ENCODE results near the gene IRF8.
"Not testable (repeated sequence)": the region's sequence is repeated elsewhere in the genome, so short reads cannot be mapped to it uniquely, and the experiment has no call there.

The IRF8 gene

DNA sequence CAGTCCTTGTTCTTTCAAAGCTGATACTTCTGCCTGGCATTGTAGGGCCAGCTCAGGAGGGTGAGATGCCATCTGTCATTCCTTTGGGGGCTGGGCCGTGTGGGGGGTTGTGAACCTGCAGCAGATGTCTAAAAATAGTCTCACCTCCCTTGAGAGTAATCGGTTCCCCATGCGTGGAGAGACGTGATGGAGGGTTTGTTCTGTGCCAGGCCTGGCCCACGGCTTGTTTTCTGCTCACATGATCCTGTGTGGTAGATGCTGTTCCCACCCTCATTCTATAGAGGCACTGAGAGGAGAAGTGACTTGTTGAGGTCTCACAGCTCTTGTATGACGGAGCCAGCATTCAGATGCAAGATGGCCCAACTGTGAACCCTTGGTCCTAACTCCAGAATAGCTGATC is 4.6 kb downstream of the IRF8 start:
- peaks cover 20% of the 10 kb centered on the region for H3K36me3 Mint-ChIP-seq (ENCODE audit: insufficient read depth)
- H3K4me3 Mint-ChIP-seq = peak overlapping the region; percentile 73
- H3K27ac Mint-ChIP-seq (ENCODE audit: low read depth) = peak overlapping the region; percentile 70
- H3K4me1 Mint-ChIP-seq = peaks cover 37% of the 10 kb centered on the region
- DNase-seq (ENCODE audit: low spot score in 2 of 2) (no peak), ATAC-seq (replicated peaks; ENCODE audit: extremely low read depth, poor library complexity, severe bottlenecking) (no peak)
- H3K9me3 Mint-ChIP-seq = no peaks in the 10 kb centered on the region
- H3K27me3 Mint-ChIP-seq = peaks cover 27% of the 10 kb centered on the region

DNA sequence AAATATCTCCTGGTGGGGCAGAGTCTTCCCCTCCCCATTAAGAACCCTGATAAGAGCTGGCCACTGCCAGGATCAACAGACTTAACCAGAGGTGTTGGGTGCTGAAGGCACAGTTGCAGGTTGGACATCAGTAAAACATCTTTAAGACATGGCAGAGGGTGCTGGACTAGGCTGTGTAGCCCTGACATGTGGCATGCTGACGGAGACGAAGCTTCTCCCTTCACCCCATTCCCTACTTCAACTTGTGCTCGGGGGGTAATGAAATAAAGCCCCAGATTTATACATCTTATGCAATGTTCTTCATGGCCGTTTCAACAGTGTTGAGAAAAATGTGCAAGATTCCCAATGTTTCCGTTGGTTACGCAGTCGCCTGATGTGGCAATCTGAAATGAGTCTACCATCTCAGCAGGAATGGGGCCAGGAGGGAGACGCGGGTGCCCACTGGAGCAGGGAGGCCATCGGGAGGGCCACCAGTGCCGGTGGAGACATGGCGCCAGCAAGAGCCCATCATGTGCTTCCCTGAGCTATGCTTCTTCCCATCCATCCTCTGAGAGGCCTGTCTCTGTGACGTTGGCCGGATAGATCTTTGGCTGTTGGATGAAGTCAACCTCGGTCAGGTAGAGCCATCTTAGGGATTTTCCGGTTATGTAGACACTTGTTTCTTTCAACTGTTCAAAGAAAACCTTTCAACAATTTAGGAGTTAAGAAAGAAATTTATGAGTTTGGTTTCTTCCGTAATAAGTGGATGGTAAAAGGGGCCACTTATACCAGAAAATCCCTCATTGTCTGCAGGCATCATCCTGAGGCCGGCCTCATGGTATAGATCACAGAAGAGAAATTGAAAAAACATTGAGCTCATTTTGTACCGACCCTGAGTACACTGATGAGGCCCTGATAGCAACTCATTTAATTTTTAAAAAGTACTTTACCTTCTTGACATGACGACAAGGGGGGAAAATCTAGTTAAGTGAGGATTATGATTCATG is 6.4 kb downstream of the IRF8 start:
- ATAC-seq (replicated peaks; ENCODE audit: extremely low read depth, poor library complexity, severe bottlenecking) (no peak), DNase-seq (ENCODE audit: low spot score in 2 of 2) (no peak)
- Mint-ChIP-seq H3K27me3 (peaks cover 16% of the 10 kb centered on the region), H3K27ac (ENCODE audit: low read depth) (no peak overlapping the region), H3K4me1 (peaks cover 36% of the 10 kb centered on the region), H3K36me3 (ENCODE audit: insufficient read depth) (peaks cover 17% of the 10 kb centered on the region), H3K4me3 (no peak overlapping the region), H3K9me3 (no peaks in the 10 kb centered on the region)

DNA sequence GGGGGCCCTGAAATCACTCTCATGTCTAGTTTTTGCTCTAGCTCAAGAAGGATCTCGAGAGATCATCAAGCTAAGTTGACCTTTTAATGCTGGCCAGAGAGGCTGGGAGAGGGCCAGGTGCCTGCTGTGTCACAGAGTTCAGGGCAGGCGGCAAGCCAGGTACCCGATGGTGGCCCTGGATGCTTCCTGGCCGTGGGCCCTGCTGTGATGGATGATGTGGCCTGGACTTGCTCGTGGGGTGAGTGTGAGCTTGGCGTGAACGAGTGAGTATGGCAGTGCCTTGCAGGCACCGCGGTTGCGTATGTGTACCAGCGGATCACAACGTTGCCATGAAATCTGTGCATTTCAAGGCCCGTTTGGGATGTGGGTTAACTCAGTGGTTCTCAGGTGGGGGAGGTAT is 7.4 kb downstream of the IRF8 start:
- Mint-ChIP-seq H3K4me1 (peaks cover 36% of the 10 kb centered on the region), H3K4me3 (no peak overlapping the region), H3K9me3 (no peaks in the 10 kb centered on the region), H3K36me3 (ENCODE audit: insufficient read depth) (peaks cover 17% of the 10 kb centered on the region), H3K27me3 (peaks cover 7% of the 10 kb centered on the region), H3K27ac (ENCODE audit: low read depth) (no peak overlapping the region)
- ATAC-seq (replicated peaks; ENCODE audit: extremely low read depth, poor library complexity, severe bottlenecking) = no peak
- DNase-seq (ENCODE audit: low spot score in 2 of 2) = no peak

DNA sequence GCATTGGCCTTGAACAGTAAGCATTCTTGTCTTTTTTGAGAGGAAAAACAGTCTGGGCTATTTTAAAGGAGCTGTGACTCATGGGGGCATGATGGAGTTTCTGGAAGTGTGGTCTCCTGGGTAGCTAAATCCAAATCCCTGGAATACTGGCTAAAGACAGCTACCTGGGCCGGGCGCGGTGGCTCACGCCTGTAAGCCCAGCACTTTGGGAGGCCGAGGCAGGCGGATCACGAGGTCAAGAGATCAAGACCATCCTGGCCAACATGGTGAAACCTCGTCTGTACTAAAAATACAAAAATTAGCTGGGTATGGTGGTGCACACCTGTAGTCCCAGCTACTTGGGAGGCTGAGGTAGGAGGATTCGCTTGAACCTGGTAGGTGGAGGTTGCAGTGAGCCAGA is 8.3 kb downstream of the IRF8 start:
- not testable (repeated sequence) for H3K27me3 Mint-ChIP-seq; H3K4me3 Mint-ChIP-seq; DNase-seq (ENCODE audit: low spot score in 2 of 2); H3K9me3 Mint-ChIP-seq; H3K27ac Mint-ChIP-seq (ENCODE audit: low read depth); ATAC-seq (replicated peaks; ENCODE audit: extremely low read depth, poor library complexity, severe bottlenecking)
- Mint-ChIP-seq H3K4me1 (peaks cover 29% of the 10 kb centered on the region), H3K36me3 (ENCODE audit: insufficient read depth) (peaks cover 17% of the 10 kb centered on the region)

DNA sequence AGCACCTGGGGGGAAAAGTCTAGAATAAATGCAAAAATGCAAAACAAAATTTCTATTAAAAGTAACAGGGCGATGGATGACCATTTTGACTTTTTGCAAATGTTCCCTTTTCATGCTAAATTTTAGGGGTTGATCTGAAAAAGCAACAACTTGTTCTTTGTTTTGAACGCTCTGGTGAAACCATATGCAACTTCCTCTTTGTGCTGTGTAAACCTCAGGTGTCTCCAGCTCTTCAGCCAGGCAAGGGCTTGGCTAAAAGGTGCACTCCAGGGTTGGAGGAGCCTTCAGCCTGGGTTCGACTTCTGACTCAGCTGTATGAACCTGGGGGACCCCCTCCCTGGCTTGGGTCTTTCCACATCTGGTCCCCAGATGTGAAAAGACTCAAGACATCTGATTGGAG is 9.5 kb downstream of the IRF8 start:
- Mint-ChIP-seq H3K27me3 (no peaks in the 10 kb centered on the region), H3K27ac (ENCODE audit: low read depth) (no peak overlapping the region), H3K4me3 (no peak overlapping the region), H3K36me3 (ENCODE audit: insufficient read depth) (peaks cover 11% of the 10 kb centered on the region), H3K4me1 (peaks cover 17% of the 10 kb centered on the region), H3K9me3 (no peaks in the 10 kb centered on the region)
- DNase-seq (ENCODE audit: low spot score in 2 of 2) = no peak
- no peak for ATAC-seq (replicated peaks; ENCODE audit: extremely low read depth, poor library complexity, severe bottlenecking)

DNA sequence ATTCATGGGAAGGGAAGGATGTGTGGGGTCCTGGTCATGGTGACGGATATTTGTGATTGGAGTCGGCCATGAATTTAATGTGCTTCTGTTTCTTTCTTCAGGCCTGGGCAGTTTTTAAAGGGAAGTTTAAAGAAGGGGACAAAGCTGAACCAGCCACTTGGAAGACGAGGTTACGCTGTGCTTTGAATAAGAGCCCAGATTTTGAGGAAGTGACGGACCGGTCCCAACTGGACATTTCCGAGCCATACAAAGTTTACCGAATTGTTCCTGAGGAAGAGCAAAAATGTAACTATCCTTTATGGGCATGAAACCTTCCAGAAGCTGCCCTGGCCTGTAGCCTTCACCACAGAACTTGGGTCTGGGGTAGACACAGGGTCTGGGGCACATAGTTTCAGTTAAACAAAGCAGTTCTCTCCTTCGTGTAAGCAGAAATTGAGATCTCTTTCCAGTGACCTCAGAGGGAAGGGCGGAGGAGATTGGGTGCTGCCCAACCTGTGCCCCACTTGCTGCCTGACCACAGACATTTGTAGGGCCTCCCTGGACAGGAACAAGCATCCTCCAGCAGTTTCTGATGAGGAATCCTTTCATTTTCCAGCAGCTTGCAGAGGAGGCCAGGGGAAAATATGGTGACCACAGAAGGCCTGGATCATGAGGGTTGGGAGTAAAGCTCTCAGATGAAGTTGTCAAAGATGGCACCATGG is 10.1 kb downstream of the IRF8 start:
- Mint-ChIP-seq H3K4me1 (peaks cover 11% of the 10 kb centered on the region), H3K9me3 (no peaks in the 10 kb centered on the region), H3K27ac (ENCODE audit: low read depth) (no peak overlapping the region), H3K36me3 (ENCODE audit: insufficient read depth) (peaks cover 5% of the 10 kb centered on the region), H3K27me3 (no peaks in the 10 kb centered on the region), H3K4me3 (no peak overlapping the region)
- ATAC-seq (replicated peaks; ENCODE audit: extremely low read depth, poor library complexity, severe bottlenecking) = no peak
- DNase-seq (ENCODE audit: low spot score in 2 of 2) = no peak

DNA sequence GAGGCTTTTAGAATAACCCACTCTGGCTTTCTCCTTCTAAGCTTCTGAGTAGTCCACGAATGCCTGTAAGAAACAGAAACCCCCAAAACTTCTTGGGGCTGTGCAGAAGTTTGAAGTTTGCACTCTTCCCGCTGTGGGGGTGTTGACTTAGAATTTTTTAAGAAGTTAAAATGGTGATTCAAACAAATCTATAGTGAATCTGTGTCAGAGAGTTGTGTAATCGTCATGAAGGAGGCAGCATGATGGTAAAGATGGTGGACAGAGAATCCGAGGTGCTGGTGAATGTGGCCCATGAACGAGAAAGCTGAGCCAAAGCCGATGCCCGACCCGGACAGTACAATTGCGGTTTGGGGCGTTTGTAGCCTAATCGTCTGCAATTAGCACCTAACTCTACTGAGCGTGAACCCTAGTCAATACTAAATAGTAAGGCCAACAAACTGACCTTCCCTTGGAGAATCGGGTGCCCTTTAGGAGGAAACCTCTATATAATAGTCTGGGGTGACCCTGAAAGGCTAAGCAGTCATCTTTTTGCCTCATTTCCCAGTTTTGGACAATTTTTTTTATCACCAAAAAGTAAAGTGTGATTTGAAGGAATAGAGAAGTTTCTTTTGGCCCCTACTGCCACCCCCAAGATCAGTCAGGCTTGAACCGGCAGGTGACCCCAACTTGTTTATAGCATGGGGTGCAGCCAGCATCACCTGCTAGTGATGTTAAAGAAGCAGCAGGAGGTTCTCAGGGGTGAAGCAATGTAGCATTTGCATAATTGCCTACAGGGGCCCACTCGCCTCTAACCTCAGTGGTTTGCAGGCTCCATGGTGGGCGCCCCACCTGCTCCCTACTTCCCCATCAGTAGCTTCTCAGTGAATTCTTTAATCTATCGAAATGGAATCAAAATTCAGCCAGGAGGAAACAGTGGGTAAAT is 11.2 kb downstream of the IRF8 start:
- Mint-ChIP-seq H3K27me3 (no peaks in the 10 kb centered on the region), H3K4me1 (peaks cover 10% of the 10 kb centered on the region), H3K9me3 (no peaks in the 10 kb centered on the region), H3K4me3 (no peak overlapping the region), H3K36me3 (ENCODE audit: insufficient read depth) (peaks cover 5% of the 10 kb centered on the region), H3K27ac (ENCODE audit: low read depth) (no peak overlapping the region)
- no peak for DNase-seq (ENCODE audit: low spot score in 2 of 2)
- no peak for ATAC-seq (replicated peaks; ENCODE audit: extremely low read depth, poor library complexity, severe bottlenecking)

DNA sequence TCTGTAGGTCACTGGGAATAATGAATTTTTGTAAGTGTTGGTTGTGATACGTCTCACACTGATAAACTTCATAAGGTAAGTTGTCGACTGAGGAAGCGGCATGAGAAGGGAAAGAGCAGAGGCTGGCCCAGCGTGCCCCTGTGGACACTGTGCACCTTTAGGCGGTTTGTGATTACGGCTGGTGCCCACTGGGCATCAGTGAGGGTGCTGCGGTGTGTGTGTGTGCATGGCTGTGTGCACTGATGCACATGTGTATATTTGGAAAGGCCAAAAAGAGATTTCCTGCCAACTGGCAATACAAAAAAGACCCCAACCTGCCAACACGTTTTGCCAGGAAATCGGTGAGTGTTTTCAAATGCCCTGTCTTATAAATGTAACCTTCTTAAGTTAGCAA is 11.9 kb downstream of the IRF8 start:
- ATAC-seq (replicated peaks; ENCODE audit: extremely low read depth, poor library complexity, severe bottlenecking) (no peak), DNase-seq (ENCODE audit: low spot score in 2 of 2) (no peak)
- no peak overlapping the region for H3K27ac Mint-ChIP-seq (ENCODE audit: low read depth)
- H3K4me1 Mint-ChIP-seq = peaks cover 10% of the 10 kb centered on the region
- no peaks in the 10 kb centered on the region for H3K27me3 Mint-ChIP-seq
- peaks cover 5% of the 10 kb centered on the region for H3K36me3 Mint-ChIP-seq (ENCODE audit: insufficient read depth)
- H3K9me3 Mint-ChIP-seq = no peaks in the 10 kb centered on the region
- H3K4me3 Mint-ChIP-seq = no peak overlapping the region

DNA sequence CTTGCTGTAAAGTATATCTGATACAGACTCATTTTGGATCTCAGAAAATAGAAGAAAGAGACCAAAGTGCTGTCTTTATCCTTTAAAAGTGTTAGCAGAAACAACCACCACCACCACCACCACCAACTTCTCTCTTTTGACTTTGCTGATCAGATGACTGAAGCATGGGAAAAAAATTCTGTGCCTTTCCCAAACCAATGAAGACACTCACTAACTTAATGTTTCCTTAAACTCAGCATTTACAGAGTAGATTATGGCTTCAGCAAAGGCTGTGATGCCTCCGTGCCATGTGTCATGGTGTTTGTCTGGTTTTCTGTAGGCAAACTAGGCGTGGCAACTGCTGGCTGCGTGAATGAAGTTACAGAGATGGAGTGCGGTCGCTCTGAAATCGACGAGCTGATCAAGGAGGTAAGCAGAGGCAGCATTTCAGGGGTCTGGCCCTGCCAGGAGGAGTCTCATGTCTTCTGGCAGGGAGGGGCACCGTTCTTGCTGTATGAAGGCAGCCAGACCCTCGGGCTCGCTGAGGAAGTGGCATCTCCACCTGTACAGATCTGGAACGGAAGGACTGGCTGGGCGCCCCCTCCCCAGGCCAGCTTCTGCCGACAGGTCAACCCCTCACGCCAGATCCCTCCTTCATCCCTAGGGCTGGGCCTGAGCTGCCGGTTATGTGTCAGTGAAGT is 12.4 kb downstream of the IRF8 start:
- ATAC-seq (replicated peaks; ENCODE audit: extremely low read depth, poor library complexity, severe bottlenecking) = no peak
- H3K4me3 Mint-ChIP-seq = no peak overlapping the region
- DNase-seq (ENCODE audit: low spot score in 2 of 2) = no peak
- H3K27me3 Mint-ChIP-seq = no peaks in the 10 kb centered on the region
- H3K27ac Mint-ChIP-seq (ENCODE audit: low read depth) = no peak overlapping the region
- peaks cover 6% of the 10 kb centered on the region for H3K36me3 Mint-ChIP-seq (ENCODE audit: insufficient read depth)
- H3K4me1 Mint-ChIP-seq = peaks cover 10% of the 10 kb centered on the region
- no peaks in the 10 kb centered on the region for H3K9me3 Mint-ChIP-seq

DNA sequence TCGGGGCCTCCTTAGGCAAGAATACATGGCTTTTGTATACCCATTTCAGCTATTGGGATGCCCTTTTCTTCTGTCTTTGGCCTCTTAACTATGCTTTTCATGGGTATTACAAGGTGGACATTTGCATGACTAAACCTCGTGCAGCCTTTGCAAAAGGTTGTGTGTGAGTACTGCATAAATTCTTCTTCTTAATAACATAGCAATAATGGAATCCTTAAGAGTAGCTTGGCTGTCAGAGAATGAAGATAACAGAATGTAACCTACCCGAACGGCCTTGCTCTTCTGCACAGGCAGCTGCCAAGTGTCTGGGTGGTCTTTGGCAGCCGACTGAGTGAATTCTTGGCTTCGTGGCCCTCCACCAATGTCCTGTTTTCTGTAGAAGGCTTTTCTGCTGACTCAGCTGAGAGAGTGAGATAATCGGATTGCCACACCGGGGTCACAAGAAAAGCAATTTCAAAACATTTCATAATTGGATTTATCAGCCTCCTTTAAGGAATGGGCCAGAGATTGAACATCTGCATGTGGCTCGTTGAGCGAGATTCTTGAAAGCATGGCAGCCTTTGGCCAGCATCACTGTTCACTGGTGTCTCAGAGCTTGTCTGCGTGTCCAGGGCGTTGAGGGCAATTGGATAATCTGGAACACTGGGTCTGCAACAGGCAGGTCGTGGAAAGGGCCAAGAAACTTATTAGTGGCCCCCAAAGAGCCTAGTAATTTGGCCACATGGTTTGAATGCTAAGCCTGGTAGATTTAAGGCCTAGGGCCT is 13.4 kb downstream of the IRF8 start:
- no peaks in the 10 kb centered on the region for H3K9me3 Mint-ChIP-seq
- H3K27me3 Mint-ChIP-seq = no peaks in the 10 kb centered on the region
- H3K27ac Mint-ChIP-seq (ENCODE audit: low read depth) = no peak overlapping the region
- H3K4me1 Mint-ChIP-seq = peaks cover 10% of the 10 kb centered on the region
- H3K36me3 Mint-ChIP-seq (ENCODE audit: insufficient read depth) = peaks cover 4% of the 10 kb centered on the region
- ATAC-seq (replicated peaks; ENCODE audit: extremely low read depth, poor library complexity, severe bottlenecking) (no peak), DNase-seq (ENCODE audit: low spot score in 2 of 2) (no peak)
- no peak overlapping the region for H3K4me3 Mint-ChIP-seq

DNA sequence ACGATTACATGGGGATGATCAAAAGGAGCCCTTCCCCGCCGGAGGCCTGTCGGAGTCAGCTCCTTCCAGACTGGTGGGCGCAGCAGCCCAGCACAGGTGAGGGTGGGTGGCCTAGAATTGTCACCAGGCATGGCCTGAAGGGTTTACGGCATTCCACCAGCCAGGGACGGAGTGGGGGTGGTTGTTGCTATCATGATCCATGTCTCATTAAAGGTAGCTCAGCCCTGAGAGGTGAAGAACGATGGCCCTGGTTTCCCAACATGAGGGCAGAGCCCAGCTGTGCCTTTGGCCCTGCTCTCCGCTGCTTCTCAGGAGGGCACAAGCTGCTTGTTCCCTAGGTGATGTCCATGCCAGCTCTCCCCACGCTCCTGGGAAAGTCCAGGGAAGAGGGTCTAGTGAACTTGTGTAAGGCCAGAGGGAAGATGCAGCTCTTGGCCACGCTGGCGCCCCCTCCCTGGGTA is 14.2 kb downstream of the IRF8 start:
- Mint-ChIP-seq H3K9me3 (no peaks in the 10 kb centered on the region), H3K27me3 (no peaks in the 10 kb centered on the region), H3K4me3 (no peak overlapping the region), H3K27ac (ENCODE audit: low read depth) (peak overlapping the region; percentile 29), H3K36me3 (ENCODE audit: insufficient read depth) (peaks cover 4% of the 10 kb centered on the region), H3K4me1 (peaks cover 12% of the 10 kb centered on the region)
- ATAC-seq (replicated peaks; ENCODE audit: extremely low read depth, poor library complexity, severe bottlenecking) = no peak
- no peak for DNase-seq (ENCODE audit: low spot score in 2 of 2)

Data from central memory CD8-positive, alpha-beta T cell (primary cell).